ENCODE data around the gene ABCA9.
"Not testable (repeated sequence)": the region's sequence is repeated elsewhere in the genome, so short reads cannot be mapped to it uniquely, and the experiment has no call there.

The ABCA9 gene

GRCh38 chr17:69018687-69019086 lies 42.0 kb downstream of the ABCA9 start:
- H3K9me3 ChIP-seq (replicated peaks in 1 of 11): no peaks in the 10 kb centered on the region
- no peak for TF ChIP-seq Cebpa-rat (IDR thresholded peaks at IDR 0.05)
- no peak overlapping the region for H3K9ac ChIP-seq
- H3K4me3 ChIP-seq: no peak overlapping the region
- peaks cover 0 to 4% (median 0%) of the 10 kb centered on the region in 10 experiments; a peak in 1 of 20 replicates for H3K4me1 ChIP-seq
- H3K36me3 ChIP-seq: 0 out of 22 replicates have a peak, but pooled peaks cover 0 to 3% (median 0%) of the 10 kb centered on the region in 11 experiments
- H4K20me1 ChIP-seq: no peaks in the 10 kb centered on the region
- no peak overlapping the region for H3K4me2 ChIP-seq
- no peaks in the 10 kb centered on the region for H3K27me3 ChIP-seq
- no peak overlapping the region for H3K27ac ChIP-seq

- Histone ChIP-seq H4K20me1 (no peaks in the 10 kb centered on the region), H3K27ac (no peak overlapping the region), H3K27me3 (no peaks in the 10 kb centered on the region), H3K36me3 (0 out of 22 replicates have a peak, but pooled peaks cover 0 to 3% (median 0%) of the 10 kb centered on the region in 11 experiments), H3K4me3 (no peak overlapping the region), H3K9ac (no peak overlapping the region), H3K9me3 (replicated peaks in 1 of 11) (no peaks in the 10 kb centered on the region), H3K4me1 (peaks cover 0 to 4% (median 0%) of the 10 kb centered on the region in 10 experiments; a peak in 1 of 20 replicates), H3K4me2 (no peak overlapping the region)
- TF ChIP-seq Cebpa-rat (IDR thresholded peaks at IDR 0.05): no peak
These were observed 42.6 kb downstream of the ABCA9 start for GRCh38 chr17:69018022-69018615.

- no peak overlapping the region for H3K4me2 ChIP-seq
- no peak overlapping the region for H3K4me3 ChIP-seq
- H3K27me3 ChIP-seq: no peaks in the 10 kb centered on the region
- H3K36me3 ChIP-seq: 0 out of 22 replicates have a peak, but pooled peaks cover 0 to 3% (median 0%) of the 10 kb centered on the region in 11 experiments
- TF ChIP-seq Cebpa-rat (IDR thresholded peaks at IDR 0.05): no peak
- H4K20me1 ChIP-seq: no peaks in the 10 kb centered on the region
- H3K9me3 ChIP-seq (replicated peaks in 1 of 11): no peaks in the 10 kb centered on the region
- H3K4me1 ChIP-seq: peaks cover 0 to 4% (median 0%) of the 10 kb centered on the region in 10 experiments; a peak in 1 of 20 replicates
- H3K9ac ChIP-seq: no peak overlapping the region
- no peak overlapping the region for H3K27ac ChIP-seq
These were observed 45.1 kb downstream of the ABCA9 start for GRCh38 chr17:69015631-69016030.

GRCh38 chr17:69012895-69013805 lies 47.6 kb downstream of the ABCA9 start:
- H3K36me3 ChIP-seq: 0 out of 22 replicates have a peak, but pooled peaks cover 0 to 3% (median 0%) of the 10 kb centered on the region in 11 experiments
- no peaks in the 10 kb centered on the region for H3K4me1 ChIP-seq
- H3K9me3 ChIP-seq (replicated peaks in 1 of 11): no peaks in the 10 kb centered on the region
- H3K27me3 ChIP-seq: no peaks in the 10 kb centered on the region
- no peak overlapping the region for H3K4me3 ChIP-seq
- no peak overlapping the region for H3K9ac ChIP-seq
- H3K27ac ChIP-seq: no peak overlapping the region
- H4K20me1 ChIP-seq: no peaks in the 10 kb centered on the region
- no peak for TF ChIP-seq Cebpa-rat (IDR thresholded peaks at IDR 0.05)
- no peak overlapping the region for H3K4me2 ChIP-seq

GRCh38 chr17:69009930-69010329 lies 50.8 kb downstream of the ABCA9 start:
- no peaks in the 10 kb centered on the region for H3K27me3 ChIP-seq
- H3K4me2 ChIP-seq: no peak overlapping the region
- H3K4me1 ChIP-seq: no peaks in the 10 kb centered on the region
- no peak overlapping the region for H3K27ac ChIP-seq
- peaks cover 0 to 6% (median 0%) of the 10 kb centered on the region in 11 experiments; a peak in 2 of 22 replicates for H3K9me3 ChIP-seq (replicated peaks in 1 of 11)
- no peaks in the 10 kb centered on the region for H4K20me1 ChIP-seq
- H3K36me3 ChIP-seq: no peaks in the 10 kb centered on the region; a peak in 1 of 22 replicates
- H3K9ac ChIP-seq: no peak overlapping the region
- TF ChIP-seq Cebpa-rat (IDR thresholded peaks at IDR 0.05): no peak
- H3K4me3 ChIP-seq: no peak overlapping the region

- H3K4me3 ChIP-seq; H3K9me3 ChIP-seq (replicated peaks in 1 of 11); H3K36me3 ChIP-seq; H3K9ac ChIP-seq; H4K20me1 ChIP-seq; H3K27ac ChIP-seq; H3K27me3 ChIP-seq; H3K4me2 ChIP-seq; H3K4me1 ChIP-seq: not testable (repeated sequence)
These were observed 56.0 kb downstream of the ABCA9 start for GRCh38 chr17:69004759-69005158.

- H3K9me3 ChIP-seq (replicated peaks in 1 of 11); H3K4me3 ChIP-seq; H3K27ac ChIP-seq; H4K20me1 ChIP-seq; H3K4me2 ChIP-seq; H3K36me3 ChIP-seq; H3K27me3 ChIP-seq; H3K9ac ChIP-seq: not testable (repeated sequence)
- peaks cover 0 to 15% (median 0%) of the 10 kb centered on the region in 10 experiments; a peak in 7 of 20 replicates for H3K4me1 ChIP-seq
These were observed 61.0 kb downstream of the ABCA9 start for GRCh38 chr17:68999743-69000142.

GRCh38 chr17:68993112-68993511 lies 67.6 kb downstream of the ABCA9 start:
- Histone ChIP-seq H3K4me2 (no peak overlapping the region), H3K9ac (no peak overlapping the region), H3K4me3 (no peak overlapping the region), H3K27me3 (no peaks in the 10 kb centered on the region), H3K9me3 (replicated peaks in 1 of 11) (no peaks in the 10 kb centered on the region), H4K20me1 (no peaks in the 10 kb centered on the region), H3K36me3 (no peaks in the 10 kb centered on the region), H3K27ac (no peak overlapping the region), H3K4me1 (peaks cover 0 to 13% (median 0%) of the 10 kb centered on the region in 10 experiments; a peak in 7 of 20 replicates)
- no peak for TF ChIP-seq Cebpa-rat (IDR thresholded peaks at IDR 0.05)

- Histone ChIP-seq H4K20me1 (no peaks in the 10 kb centered on the region), H3K4me1 (no peaks in the 10 kb centered on the region), H3K9me3 (replicated peaks in 1 of 11) (no peaks in the 10 kb centered on the region), H3K4me2 (no peak overlapping the region), H3K27me3 (no peaks in the 10 kb centered on the region), H3K27ac (no peak overlapping the region), H3K36me3 (no peaks in the 10 kb centered on the region), H3K4me3 (no peak overlapping the region), H3K9ac (no peak overlapping the region)
- TF ChIP-seq Cebpa-rat (IDR thresholded peaks at IDR 0.05): no peak
These were observed 72.8 kb downstream of the ABCA9 start for GRCh38 chr17:68987966-68988365.

Data from BLaER1 treated with 17β-estradiol and CSF1 and Interleukin-3, amounts not matched to agents 10 nM and 100 nM (cell line).